GM23338 (cell line): ENCODE data around the gene GLMP. TPM values are rescaled to one million over a fixed set of nuclear protein-coding genes. Genes with fewer than 3 reads are reported as not detected.

ENCODE experiments used
- ATAC-seq: fragments of 200-7000 bp; cut with Tn5 transposase; 3 replicates; pipeline ENCODE4 v1.9.1; 2020
- DNase-seq: peaks from one replicate; pipeline ENCODE4 v3.0.0-alpha.2; 2015; ENCODE audit warnings: low spot score
- H2AFZ ChIP-seq: fragments of 200-600 bp; sonication (generic); 2 replicates; pipeline ENCODE4 v1.8.0; 2016; ENCODE audit warnings: antibody characterized with exemption, mild to moderate bottlenecking, moderate library complexity
- H3F3A ChIP-seq: fragments of 200-600 bp; sonication (generic); replicated peaks from 2 replicates; pipeline ENCODE4 v1.8.0; 2017; ENCODE audit warnings: antibody characterized with exemption, mixed run types, low read depth
- H3K27ac ChIP-seq: fragments of 200-600 bp; sonication (generic); 2 replicates; pipeline ENCODE4 v1.6.1; 2016; ENCODE audit warnings: low read depth
- H3K27me3 ChIP-seq: fragments of 200-600 bp; sonication (generic); 2 replicates; pipeline ENCODE4 v1.8.0; 2016; ENCODE audit warnings: mild to moderate bottlenecking, mixed run types, moderate library complexity; ENCODE audit not compliant: insufficient read depth
- H3K36me3 ChIP-seq: fragments of 200-600 bp; sonication (generic); 2 replicates; pipeline ENCODE4 v1.8.0; 2016; ENCODE audit warnings: mild to moderate bottlenecking; ENCODE audit not compliant: insufficient read depth
- H3K4me1 ChIP-seq: fragments of 200-600 bp; sonication (generic); 2 replicates; pipeline ENCODE4 v1.8.0; 2016; ENCODE audit warnings: mild to moderate bottlenecking, moderate library complexity; ENCODE audit not compliant: insufficient read depth
- H3K4me2 ChIP-seq: fragments of 200-600 bp; sonication (generic); 2 replicates; pipeline ENCODE4 v1.7.1; 2017; ENCODE audit warnings: mixed run types
- H3K4me3 ChIP-seq: fragments of 200-600 bp; sonication (generic); 2 replicates; pipeline ENCODE4 v1.6.1; 2016; ENCODE audit warnings: mixed run types
- H3K79me2 ChIP-seq: fragments of 200-600 bp; sonication (generic); replicated peaks from 2 replicates; pipeline ENCODE4 v1.8.0; 2017; ENCODE audit warnings: mild to moderate bottlenecking; ENCODE audit not compliant: insufficient read depth
- H3K9me2 ChIP-seq: fragments of 200-600 bp; sonication (generic); 2 replicates; pipeline ENCODE4 v1.8.0; 2017; ENCODE audit not compliant: insufficient read depth
- H4K20me1 ChIP-seq: fragments of 200-600 bp; sonication (generic); replicated peaks from 2 replicates; pipeline ENCODE4 v1.8.0; 2017; ENCODE audit warnings: mild to moderate bottlenecking; ENCODE audit not compliant: insufficient read depth
- H3K27ac Mint-ChIP-seq: 2 replicates; pipeline ENCODE4 v1.8.0; 2020; ENCODE audit warnings: inconsistent platforms, mild to moderate bottlenecking, moderate library complexity, mixed read lengths
- H3K27me3 Mint-ChIP-seq: 3 replicates; pipeline ENCODE4 v1.8.0; 2022; ENCODE audit warnings: low read depth, mild to moderate bottlenecking, moderate library complexity, mixed read lengths, inconsistent platforms; ENCODE audit not compliant: insufficient read depth, poor library complexity
- H3K36me3 Mint-ChIP-seq: 3 replicates; pipeline ENCODE4 v1.8.0; 2021; ENCODE audit warnings: low read depth, mild to moderate bottlenecking, inconsistent platforms, moderate library complexity, mixed read lengths
- H3K4me1 Mint-ChIP-seq: 3 replicates; pipeline ENCODE4 v1.8.0; 2020; ENCODE audit warnings: mild to moderate bottlenecking, inconsistent platforms, mixed read lengths
- H3K4me3 Mint-ChIP-seq: 3 replicates; pipeline ENCODE4 v1.8.0; 2021; ENCODE audit warnings: moderate library complexity, mild to moderate bottlenecking, inconsistent platforms, mixed read lengths
- H3K9me3 Mint-ChIP-seq: 3 replicates; pipeline ENCODE4 v1.8.0; 2020; ENCODE audit warnings: moderate library complexity, mild to moderate bottlenecking, inconsistent platforms, mixed read lengths
- CREB1 ChIP-seq: fragments of 250-450 bp; sonication (Bioruptor Pico); IDR thresholded peaks from 2 replicates; pipeline ENCODE4 v1.5.0; 2020; ENCODE audit warnings: low read depth, mild to moderate bottlenecking, moderate library complexity
- CTCF ChIP-seq, 2 experiments: fragments of 200-600 bp in 1 of 2; sonication (generic) in 1 of 2; conservative IDR thresholded peaks; 2 replicates each; pipeline versions ENCODE4 v1.5.1 to v1.6.1; 2016 to 2017; ENCODE audit warnings: antibody characterized with exemption in 2 of 2, low read depth in 2 of 2, mild to moderate bottlenecking in 2 of 2, moderate library complexity in 1 of 2
- ETS1 ChIP-seq: IDR thresholded peaks from 2 replicates; pipeline ENCODE4 v1.6.1; 2016; ENCODE audit warnings: antibody characterized with exemption
- EZH2 ChIP-seq: fragments of 200-600 bp; sonication (generic); IDR thresholded peaks from one replicate; pipeline ENCODE4 v1.8.0; 2017; ENCODE audit warnings: antibody characterized with exemption, mild to moderate bottlenecking, low read depth; ENCODE audit not compliant: unreplicated experiment
- EZH2phosphoT487 ChIP-seq: fragments of 200-600 bp; sonication (generic); IDR thresholded peaks from one replicate; pipeline ENCODE4 v1.8.1; 2018; ENCODE audit warnings: antibody characterized with exemption; ENCODE audit not compliant: unreplicated experiment
- JUNB ChIP-seq: IDR thresholded peaks from one replicate; pipeline ENCODE4 v1.6.1; 2016; ENCODE audit warnings: antibody characterized with exemption; ENCODE audit not compliant: unreplicated experiment
- NANOG ChIP-seq: IDR thresholded peaks from 2 replicates; pipeline ENCODE4 v1.6.1; 2016; ENCODE audit warnings: antibody characterized with exemption, borderline replicate concordance
- POLR2AphosphoS5 ChIP-seq: IDR thresholded peaks from 2 replicates; pipeline ENCODE4 v1.6.1; 2016; ENCODE audit warnings: antibody characterized with exemption, low read depth
- REST ChIP-seq: IDR thresholded peaks from one replicate; pipeline ENCODE4 v1.6.1; 2018; ENCODE audit warnings: antibody characterized with exemption; ENCODE audit not compliant: unreplicated experiment
- STAT1 ChIP-seq: IDR thresholded peaks from one replicate; pipeline ENCODE4 v1.6.1; 2016; ENCODE audit warnings: antibody characterized with exemption; ENCODE audit not compliant: unreplicated experiment
- ZNF114 ChIP-seq: fragments of 250-450 bp; sonication (Bioruptor Pico); IDR thresholded peaks from 2 replicates; pipeline ENCODE4 v1.5.0; 2020; ENCODE audit warnings: mild to moderate bottlenecking, moderate library complexity
- ZNF331 ChIP-seq: fragments of 250-450 bp; sonication (Bioruptor Pico); IDR thresholded peaks from 2 replicates; pipeline ENCODE4 v1.5.0; 2020; ENCODE audit warnings: low read depth, mild to moderate bottlenecking, moderate library complexity
- polyA plus RNA-seq: library from polyadenylated mRNA; unstranded; fragments of >200 nt; fragmentation: Nextera tagmentation; extraction: Ambion mirVana; gene quantifications from 2 replicates; pipeline ENCODE4 v1.2.1, GENCODE V29; 2016
- total RNA-seq: library from RNA; depleted of rRNA; stranded (reverse); fragments of >200 nt; shearing (Covaris generic); gene quantifications from 2 replicates; pipeline ENCODE4 v1.2.3, GENCODE V29; 2014

The GLMP gene
- total and polyA plus RNA-seq, 2 experiments from 2014 or later, result 33.6 to 41.9 TPM

- H3K4me2 ChIP-seq, result no peak overlapping the region
- peaks cover 81% of the 10 kb centered on the region for H3K36me3 ChIP-seq
- 0 out of 2 replicates have a peak overlapping the region, but pooled peaks have one; percentile 50 for H3K27ac ChIP-seq
- no peaks in the 10 kb centered on the region for H3K9me2 ChIP-seq
- Mint-ChIP-seq H3K4me3 (no peak overlapping the region), H3K36me3 (peaks cover 85% of the 10 kb centered on the region), H3K27ac (no peak overlapping the region), H3K9me3 (no peaks in the 10 kb centered on the region), H3K27me3 (peaks cover 5% of the 10 kb centered on the region), H3K4me1 (no peaks in the 10 kb centered on the region)
- H3K27me3 ChIP-seq, result no peaks in the 10 kb centered on the region
- H4K20me1 ChIP-seq, result peaks cover 19% of the 10 kb centered on the region
- H3F3A ChIP-seq, result peaks cover 36% of the 10 kb centered on the region; the same call in 1 of the 2 replicates
- DNase-seq, result no peak
- no peak for ATAC-seq
- no peak overlapping the region for H3K4me3 ChIP-seq
- H3K4me1 ChIP-seq, result no peaks in the 10 kb centered on the region
- no peaks in the 10 kb centered on the region for H3K79me2 ChIP-seq
- H2AFZ ChIP-seq, result no peak overlapping the region
- TF ChIP-seq ZNF114 (CRISPR knock-in tag) (no peak), NANOG (no peak), ZNF331 (no peak), EZH2phosphoT487 (no peak), CTCF (conservative IDR thresholded peaks at IDR 0.05; ENCODE audit: low read depth in 2 of 2) (no peak), EZH2 (no peak), ETS1 (no peak), STAT1 (no peak)
Observed at GRCh38 chr1:156270314-156270713, 25.2 kb downstream of the GLMP start.

GRCh38 chr1:156268336-156268735, 27.1 kb downstream of the GLMP start:
- Histone ChIP-seq H3K4me1 (no peaks in the 10 kb centered on the region), H3K27ac (no peak overlapping the region), H3K9me2 (no peaks in the 10 kb centered on the region), H3K4me3 (no peak overlapping the region), H4K20me1 (peaks cover 26% of the 10 kb centered on the region), H3K27me3 (no peaks in the 10 kb centered on the region), H3K79me2 (no peaks in the 10 kb centered on the region), H3K36me3 (peaks cover 81% of the 10 kb centered on the region), H2AFZ (no peak overlapping the region), H3K4me2 (no peak overlapping the region), H3F3A (peaks cover 29% of the 10 kb centered on the region; the same call in 1 of the 2 replicates)
- Mint-ChIP-seq H3K27ac (no peak overlapping the region), H3K4me3 (no peak overlapping the region), H3K4me1 (no peaks in the 10 kb centered on the region), H3K36me3 (peaks cover 84% of the 10 kb centered on the region), H3K27me3 (peaks cover 3% of the 10 kb centered on the region), H3K9me3 (no peaks in the 10 kb centered on the region)
- DNase-seq, result no peak
- ATAC-seq, result no peak
- TF ChIP-seq NANOG, result no peak
- TF ChIP-seq CREB1 (CRISPR knock-in tag), result no peak
- no peak for TF ChIP-seq ZNF331
- no peak for TF ChIP-seq EZH2phosphoT487
- no peak for TF ChIP-seq POLR2AphosphoS5
- no peak for TF ChIP-seq STAT1
- no peak for TF ChIP-seq CTCF (conservative IDR thresholded peaks at IDR 0.05; ENCODE audit: low read depth in 2 of 2)
- no peak for TF ChIP-seq REST
- TF ChIP-seq ZNF114 (CRISPR knock-in tag), result no peak
- TF ChIP-seq JUNB, result no peak
